Adrenal gland (tissue), 12 donors: Measurements from ENCODE around the gene CYP24A1. TPM values are rescaled to one million over a fixed set of nuclear protein-coding genes. Genes with fewer than 3 reads are reported as not detected.

Experiments
- DNase-seq, 7 donors: peaks; one replicate each; pipeline ENCODE4 v3.0.0-alpha.2; 2019 to 2020
- H3K27ac ChIP-seq, 5 donors: fragments of 200-600 bp; sonication (generic) in 4 of 5; 1 replicate in 3 of 5; 2 replicates in 2 of 5; pipeline versions ENCODE4 v1.5.1 to v1.8.0; 2016 to 2020; ENCODE audit warnings: mild to moderate bottlenecking in 1 of 5
- H3K27me3 ChIP-seq: fragments of 200-600 bp; 2 replicates; pipeline ENCODE4 v1.8.0; 2021
- H3K36me3 ChIP-seq, 2 donors: fragments of 200-600 bp; replicated peaks in 1 of 2; 1 replicate in 1 of 2; 2 replicates in 1 of 2; pipeline versions ENCODE4 v1.5.1 to v1.8.0; 2018 to 2022
- H3K4me1 ChIP-seq, 2 donors: fragments of 200-600 bp; replicated peaks in 1 of 2; 1 replicate in 1 of 2; 2 replicates in 1 of 2; pipeline versions ENCODE4 v1.5.1 to v1.8.0; 2018 to 2021
- H3K4me3 ChIP-seq, 4 donors: fragments of 200-600 bp; sonication (generic) in 3 of 4; one replicate each; pipeline ENCODE4 v1.5.1; 2016 to 2018
- H3K9me3 ChIP-seq, 3 donors: fragments of 200-600 bp; sonication (generic) in 1 of 3; replicated peaks in 1 of 3; 1 replicate in 2 of 3; 2 replicates in 1 of 3; pipeline versions ENCODE4 v1.5.1 to v1.8.0; 2016 to 2021
- CTCF ChIP-seq, 6 experiments: fragments of 450-650 bp in 4 of 6; fragments of 200-600 bp in 2 of 6; sonication (generic) in 1 of 6; IDR thresholded peaks; 1 replicate in 5 of 6; 2 replicates in 1 of 6; pipeline versions ENCODE4 v1.5.1 to v1.8.0; 2016 to 2021; ENCODE audit warnings: antibody characterized with exemption in 6 of 6, mild to moderate bottlenecking in 2 of 6, moderate library complexity in 1 of 6
- POLR2A ChIP-seq, 2 donors: fragments of 450-650 bp; IDR thresholded peaks; one replicate each; pipeline ENCODE4 v1.6.1; 2017; ENCODE audit warnings: antibody characterized with exemption in 2 of 2, mild to moderate bottlenecking in 2 of 2, moderate library complexity in 1 of 2
- whole genome bisulfite sequencing, 4 donors: extraction: QIAGEN DNeasy Blood & Tissue Kit in 2 of 4; methylation state at CpG; one replicate each; pipeline versions ENCODE4 v1.1.5 to v1.1.7; 2013 to 2017; 5-methylcytosine and 5-hydroxymethylcytosine counted together
- intact Hi-C, 2 donors: fragments of 100-400 bp; cut with DNase I; formaldehyde crosslinking; loops; one replicate each; pipeline versions ENCODE4 v1.14.1 to v1.15.0; 2022 to 2023
- polyA plus RNA-seq, 3 donors: library from polyadenylated mRNA; stranded (reverse); fragments of 200-250 nt in 2 of 3; fragments of 350-450 nt in 1 of 3; fragmentation: Illumina TruSeq in 1 of 3; extraction: RNeasy Lipid Tissue Mini Kit (QIAGEN cat#74804) in 1 of 3; gene quantifications; one replicate each; pipeline ENCODE4 v1.2.3, GENCODE V29; 2013 to 2014
- total RNA-seq, 9 donors: library from RNA; depleted of rRNA in 4 of 9; stranded (reverse); fragments of >200 nt in 4 of 9; fragments of 120-200 nt in 1 of 9; fragmentation: NEBNext Ultra II Directional in 1 of 9; extraction: Animal tissue kit (Norgen Biotek cat#: 25700) in 1 of 9; gene quantifications; one replicate each; pipeline versions ENCODE4 v1.1.0 to v1.2.4, GENCODE V29; 2013 to 2023
- donor health status: healthy with polysubstance abuse.
- donor health status: Bipolar disorder and iron deficiency.
- donor health status: DM: yes; HTN: yes; CAD: no.
- donor health status: DM: no; HTN: no; CAD: no.
- donor health status: DM: no; HTN: no; CAD: no.
- donor health status: DM: yes; HTN: yes; CAD: no.

Gene CYP24A1
- total and polyA plus RNA-seq, 12 donors, result 0.09 TPM; not detected in 11

- peaks cover 57% of the 10 kb centered on the region for H3K27me3 ChIP-seq
- no peaks in the 10 kb centered on the region for H3K36me3 ChIP-seq
- intact Hi-C loops, result no loop called here
- WGBS, 4 donors, result 8 to 12% (median 10%) methylated on average over 18 of the region's 18 CpGs
- no peaks in the 10 kb centered on the region for H3K9me3 ChIP-seq
- TF ChIP-seq POLR2A (IDR thresholded peaks at IDR 0.05) (no peak), CTCF (IDR thresholded peaks at IDR 0.05) (no peak)
- no peak overlapping the region for H3K4me3 ChIP-seq
- no peak overlapping the region for H3K27ac ChIP-seq
- no peak for DNase-seq
- peaks cover 0 to 6% of the 10 kb centered on the region in 2 donors for H3K4me1 ChIP-seq
Observed at GRCh38 chr20:54174457-54175175, 830 bp upstream of the CYP24A1 start.

GRCh38 chr20:54172856-54173652, 732 bp downstream of the CYP24A1 start:
- 1 to 3% (median 2%) methylated on average over 21 to 66 of the region's 66 CpGs for WGBS, 4 donors
- H3K27ac ChIP-seq, result no peak overlapping the region
- no peaks in the 10 kb centered on the region for H3K9me3 ChIP-seq
- intact Hi-C loops, result no loop called here
- peaks cover 0 to 6% of the 10 kb centered on the region in 2 donors for H3K4me1 ChIP-seq
- H3K4me3 ChIP-seq, result no peak overlapping the region
- peaks cover 68% of the 10 kb centered on the region for H3K27me3 ChIP-seq
- TF ChIP-seq CTCF (IDR thresholded peaks at IDR 0.05) (no peak), POLR2A (IDR thresholded peaks at IDR 0.05) (no peak)
- H3K36me3 ChIP-seq, result no peaks in the 10 kb centered on the region
- DNase-seq, result no peak

GRCh38 chr20:54172532-54172855, 1.3 kb downstream of the CYP24A1 start:
- WGBS, 4 donors, result 12 to 25% (median 13%) methylated on average over 6 to 12 of the region's 12 CpGs
- Histone ChIP-seq H3K36me3 (no peaks in the 10 kb centered on the region), H3K4me3 (no peak overlapping the region), H3K27ac (no peak overlapping the region), H3K9me3 (no peaks in the 10 kb centered on the region), H3K4me1 (peaks cover 0 to 6% of the 10 kb centered on the region in 2 donors), H3K27me3 (peaks cover 68% of the 10 kb centered on the region)
- intact Hi-C loops, result no loop called here
- TF ChIP-seq CTCF (IDR thresholded peaks at IDR 0.05) (no peak), POLR2A (IDR thresholded peaks at IDR 0.05) (no peak)
- no peak for DNase-seq

- Histone ChIP-seq H3K27me3 (peaks cover 74% of the 10 kb centered on the region), H3K9me3 (no peaks in the 10 kb centered on the region), H3K36me3 (no peaks in the 10 kb centered on the region), H3K4me3 (no peak overlapping the region), H3K4me1 (peaks cover 0 to 6% of the 10 kb centered on the region in 2 donors), H3K27ac (no peak overlapping the region)
- WGBS, 4 donors, result 42 to 57% (median 50%) methylated on average over 3 of the region's 3 CpGs
- TF ChIP-seq POLR2A (IDR thresholded peaks at IDR 0.05) (no peak), CTCF (IDR thresholded peaks at IDR 0.05) (no peak)
- intact Hi-C loops, result no loop called here
- DNase-seq, result no peak
Observed at GRCh38 chr20:54170963-54171362, 2.8 kb downstream of the CYP24A1 start.
